Measurements from ENCODE around the gene NUS1. TPM values are rescaled to one million over a fixed set of nuclear protein-coding genes. Genes with fewer than 3 reads are reported as not detected.
"Not testable (repeated sequence)": the region's sequence is repeated elsewhere in the genome, so short reads cannot be mapped to it uniquely, and the experiment has no call there.

The NUS1 gene
- total RNA-seq, 6 donors from 2014 or later: 8.2 to 37.5 (median 30.0) TPM

DNA sequence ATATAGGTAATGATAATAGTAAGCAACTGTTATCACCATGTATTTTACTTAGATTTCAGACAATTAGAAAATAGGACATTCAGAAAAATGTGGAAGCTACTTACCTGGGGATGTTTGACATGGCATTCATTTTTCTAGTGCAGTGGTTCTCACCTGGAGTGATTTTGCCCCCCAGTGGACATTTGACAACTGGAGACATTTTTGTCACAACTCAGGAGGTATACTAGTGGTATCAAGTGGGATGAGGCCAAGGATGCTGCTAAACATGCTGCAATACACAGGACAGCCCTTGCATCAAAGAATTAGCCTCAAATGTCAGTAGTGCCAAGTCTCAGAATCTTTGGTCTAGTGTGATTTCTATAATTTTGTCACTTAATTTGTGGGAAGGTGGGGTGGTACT lies 36.1 kb downstream of the NUS1 start:
- no peak for DNase-seq
- Histone ChIP-seq H3K27ac (no peak overlapping the region), H3K9me3 (no peaks in the 10 kb centered on the region), H3K4me3 (no peak overlapping the region), H3K27me3 (no peaks in the 10 kb centered on the region), H3K4me1 (peaks cover 0 to under 1% (median 0%) of the 10 kb centered on the region in 4 donors), H3K36me3 (peaks cover 0 to 7% (median 0%) of the 10 kb centered on the region in 4 donors)
- ATAC-seq (ENCODE audit: low FRiP score in 2 of 2): no peak
- TF ChIP-seq, protein P1, sequence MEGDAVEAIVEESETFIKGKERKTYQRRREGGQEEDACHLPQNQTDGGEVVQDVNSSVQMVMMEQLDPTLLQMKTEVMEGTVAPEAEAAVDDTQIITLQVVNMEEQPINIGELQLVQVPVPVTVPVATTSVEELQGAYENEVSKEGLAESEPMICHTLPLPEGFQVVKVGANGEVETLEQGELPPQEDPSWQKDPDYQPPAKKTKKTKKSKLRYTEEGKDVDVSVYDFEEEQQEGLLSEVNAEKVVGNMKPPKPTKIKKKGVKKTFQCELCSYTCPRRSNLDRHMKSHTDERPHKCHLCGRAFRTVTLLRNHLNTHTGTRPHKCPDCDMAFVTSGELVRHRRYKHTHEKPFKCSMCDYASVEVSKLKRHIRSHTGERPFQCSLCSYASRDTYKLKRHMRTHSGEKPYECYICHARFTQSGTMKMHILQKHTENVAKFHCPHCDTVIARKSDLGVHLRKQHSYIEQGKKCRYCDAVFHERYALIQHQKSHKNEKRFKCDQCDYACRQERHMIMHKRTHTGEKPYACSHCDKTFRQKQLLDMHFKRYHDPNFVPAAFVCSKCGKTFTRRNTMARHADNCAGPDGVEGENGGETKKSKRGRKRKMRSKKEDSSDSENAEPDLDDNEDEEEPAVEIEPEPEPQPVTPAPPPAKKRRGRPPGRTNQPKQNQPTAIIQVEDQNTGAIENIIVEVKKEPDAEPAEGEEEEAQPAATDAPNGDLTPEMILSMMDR (IDR thresholded peaks at IDR 0.05): no peak
- TF ChIP-seq POLR2AphosphoS5 (IDR thresholded peaks at IDR 0.05) (no peak), EP300 (IDR thresholded peaks at IDR 0.05) (no peak), POLR2A (IDR thresholded peaks at IDR 0.05) (no peak)

DNA sequence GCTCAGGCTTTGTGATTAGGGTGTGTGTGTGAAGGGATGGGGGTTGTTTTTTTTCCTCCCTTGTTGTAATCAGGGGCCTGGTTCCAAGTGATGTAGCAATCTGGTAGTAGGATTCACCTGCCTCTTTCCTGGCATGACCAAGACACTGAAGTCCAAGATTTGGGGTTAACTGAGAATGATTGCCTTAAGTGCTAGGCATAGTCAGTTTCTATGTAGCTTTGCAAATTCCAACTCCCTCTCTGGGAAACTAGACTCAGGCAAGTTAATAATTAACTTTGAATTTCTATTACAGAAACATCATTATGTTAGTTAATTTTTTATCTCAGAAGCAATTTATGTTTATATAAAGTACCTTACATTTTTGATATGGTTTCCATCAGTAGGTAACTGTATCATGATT lies 43.6 kb downstream of the NUS1 start:
- no peak overlapping the region for H3K4me3 ChIP-seq
- no peaks in the 10 kb centered on the region for H3K4me1 ChIP-seq
- no peak overlapping the region for H3K27ac ChIP-seq
- ATAC-seq (ENCODE audit: low FRiP score in 2 of 2) (no peak), DNase-seq (no peak)
- TF ChIP-seq POLR2A (IDR thresholded peaks at IDR 0.05) (no peak), POLR2AphosphoS5 (IDR thresholded peaks at IDR 0.05) (no peak), EP300 (IDR thresholded peaks at IDR 0.05) (no peak)
- TF ChIP-seq, protein P1 (IDR thresholded peaks at IDR 0.05): no peak
- H3K9me3 ChIP-seq: no peaks in the 10 kb centered on the region
- no peaks in the 10 kb centered on the region for H3K36me3 ChIP-seq
- H3K27me3 ChIP-seq: no peaks in the 10 kb centered on the region

DNA sequence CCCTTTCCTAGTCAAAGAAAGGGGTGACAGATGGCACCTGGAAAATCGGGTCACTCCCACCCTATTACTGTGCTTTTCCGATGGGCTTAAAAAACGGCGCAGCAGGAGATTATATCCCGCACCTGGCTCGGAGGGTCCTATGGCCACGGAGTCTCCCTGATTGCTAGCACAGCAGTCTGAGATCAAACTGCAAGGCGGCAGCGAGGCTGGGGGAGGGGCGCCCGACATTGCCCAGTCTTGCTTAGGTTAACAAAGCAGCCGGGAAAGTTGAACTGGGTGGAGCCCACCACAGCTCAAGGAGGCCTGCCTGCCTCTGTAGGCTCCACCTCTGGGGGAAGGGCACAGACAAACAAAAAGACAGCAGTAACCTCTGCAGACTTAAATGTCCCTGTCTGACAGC lies 46.3 kb downstream of the NUS1 start:
- H3K27ac ChIP-seq; H3K27me3 ChIP-seq; H3K4me1 ChIP-seq; H3K9me3 ChIP-seq; H3K4me3 ChIP-seq; H3K36me3 ChIP-seq; ATAC-seq (ENCODE audit: low FRiP score in 2 of 2): not testable (repeated sequence)
- peak in 1 of 2 donors; percentile 38 for DNase-seq
- 93 to 96% methylated on average over 9 to 12 of the region's 12 CpGs for WGBS, 2 donors

DNA sequence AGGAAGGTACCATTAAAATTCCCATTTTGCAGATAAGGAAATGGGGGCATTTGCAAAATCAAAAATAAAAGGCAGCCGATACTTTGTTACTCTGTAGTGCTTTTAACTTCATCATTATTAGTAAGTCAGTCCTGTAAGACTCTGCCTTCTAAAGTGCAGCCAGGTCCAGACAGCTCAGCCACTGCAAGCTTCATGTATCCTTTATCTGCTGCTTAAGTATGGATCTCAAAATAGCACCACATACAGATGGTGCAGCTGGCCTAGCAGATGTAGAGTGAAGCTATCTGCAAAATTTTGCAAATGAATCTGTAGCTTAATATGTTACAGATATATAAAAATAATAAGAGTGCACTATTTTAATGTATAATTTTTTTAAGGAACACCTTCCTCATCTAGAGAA lies 53.4 kb downstream of the NUS1 start:
- no peak for ATAC-seq (ENCODE audit: low FRiP score in 2 of 2)
- 85 to 100% methylated on average over 1 of the region's 1 CpG for WGBS, 2 donors
- Histone ChIP-seq H3K27me3 (no peaks in the 10 kb centered on the region), H3K9me3 (no peaks in the 10 kb centered on the region), H3K4me1 (no peaks in the 10 kb centered on the region), H3K36me3 (no peaks in the 10 kb centered on the region), H3K4me3 (no peak overlapping the region), H3K27ac (no peak overlapping the region)
- TF ChIP-seq POLR2AphosphoS5 (IDR thresholded peaks at IDR 0.05) (no peak), EP300 (IDR thresholded peaks at IDR 0.05) (no peak), POLR2A (IDR thresholded peaks at IDR 0.05) (no peak)
- TF ChIP-seq, protein P1 (IDR thresholded peaks at IDR 0.05): no peak
- no peak for DNase-seq

DNA sequence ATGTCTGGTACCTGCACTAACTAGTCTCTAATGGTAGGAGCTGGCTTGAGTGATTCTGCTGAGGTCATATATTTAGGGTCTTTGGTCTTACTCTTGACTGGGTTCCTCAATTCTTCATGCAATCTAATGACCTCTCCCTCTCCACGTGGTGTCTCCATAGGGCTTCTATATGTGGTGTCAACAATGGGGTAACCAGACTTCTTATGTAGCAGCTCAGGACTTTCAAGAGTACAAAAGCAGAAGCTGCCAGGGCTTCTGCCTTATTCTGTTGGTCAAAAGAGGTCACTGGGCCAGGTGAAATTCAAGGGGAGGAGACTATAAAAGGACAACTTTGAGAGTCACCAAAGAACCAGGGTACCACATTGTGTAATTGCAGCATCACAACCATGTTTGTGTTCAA lies 54.3 kb downstream of the NUS1 start:
- no peaks in the 10 kb centered on the region for H3K9me3 ChIP-seq
- no peaks in the 10 kb centered on the region for H3K36me3 ChIP-seq
- DNase-seq (no peak), ATAC-seq (ENCODE audit: low FRiP score in 2 of 2) (no peak)
- H3K4me1 ChIP-seq: no peaks in the 10 kb centered on the region
- H3K27me3 ChIP-seq: no peaks in the 10 kb centered on the region
- H3K4me3 ChIP-seq: no peak overlapping the region
- TF ChIP-seq EP300 (IDR thresholded peaks at IDR 0.05) (no peak), POLR2AphosphoS5 (IDR thresholded peaks at IDR 0.05) (no peak), POLR2A (IDR thresholded peaks at IDR 0.05) (no peak)
- TF ChIP-seq, protein P1 (IDR thresholded peaks at IDR 0.05): no peak
- H3K27ac ChIP-seq: no peak overlapping the region
- 30 to 44% methylated on average over 1 of the region's 1 CpG for WGBS, 2 donors
